GM10266 (cell line): ENCODE measurements around the gene PKD1L1.
A peak's percentile ranks its signal among the peaks of the same experiment; 100 is the strongest.
"Not testable (repeated sequence)": the region's sequence is repeated elsewhere in the genome, so short reads cannot be mapped to it uniquely, and the experiment has no call there.

ENCODE experiments used
- DNase-seq: peaks from one replicate; pipeline ENCODE4 v3.0.0; 2012; ENCODE audit errors: extremely low spot score
- TF ChIP-seq, protein P1 (sequence below): IDR thresholded peaks from 2 replicates; pipeline ENCODE4 v1.5.1; 2012; ENCODE audit warnings: mild to moderate bottlenecking, low read depth; ENCODE audit not compliant: control insufficient read depth, insufficient read depth; ENCODE audit errors: missing control alignments

The PKD1L1 gene, protein sequence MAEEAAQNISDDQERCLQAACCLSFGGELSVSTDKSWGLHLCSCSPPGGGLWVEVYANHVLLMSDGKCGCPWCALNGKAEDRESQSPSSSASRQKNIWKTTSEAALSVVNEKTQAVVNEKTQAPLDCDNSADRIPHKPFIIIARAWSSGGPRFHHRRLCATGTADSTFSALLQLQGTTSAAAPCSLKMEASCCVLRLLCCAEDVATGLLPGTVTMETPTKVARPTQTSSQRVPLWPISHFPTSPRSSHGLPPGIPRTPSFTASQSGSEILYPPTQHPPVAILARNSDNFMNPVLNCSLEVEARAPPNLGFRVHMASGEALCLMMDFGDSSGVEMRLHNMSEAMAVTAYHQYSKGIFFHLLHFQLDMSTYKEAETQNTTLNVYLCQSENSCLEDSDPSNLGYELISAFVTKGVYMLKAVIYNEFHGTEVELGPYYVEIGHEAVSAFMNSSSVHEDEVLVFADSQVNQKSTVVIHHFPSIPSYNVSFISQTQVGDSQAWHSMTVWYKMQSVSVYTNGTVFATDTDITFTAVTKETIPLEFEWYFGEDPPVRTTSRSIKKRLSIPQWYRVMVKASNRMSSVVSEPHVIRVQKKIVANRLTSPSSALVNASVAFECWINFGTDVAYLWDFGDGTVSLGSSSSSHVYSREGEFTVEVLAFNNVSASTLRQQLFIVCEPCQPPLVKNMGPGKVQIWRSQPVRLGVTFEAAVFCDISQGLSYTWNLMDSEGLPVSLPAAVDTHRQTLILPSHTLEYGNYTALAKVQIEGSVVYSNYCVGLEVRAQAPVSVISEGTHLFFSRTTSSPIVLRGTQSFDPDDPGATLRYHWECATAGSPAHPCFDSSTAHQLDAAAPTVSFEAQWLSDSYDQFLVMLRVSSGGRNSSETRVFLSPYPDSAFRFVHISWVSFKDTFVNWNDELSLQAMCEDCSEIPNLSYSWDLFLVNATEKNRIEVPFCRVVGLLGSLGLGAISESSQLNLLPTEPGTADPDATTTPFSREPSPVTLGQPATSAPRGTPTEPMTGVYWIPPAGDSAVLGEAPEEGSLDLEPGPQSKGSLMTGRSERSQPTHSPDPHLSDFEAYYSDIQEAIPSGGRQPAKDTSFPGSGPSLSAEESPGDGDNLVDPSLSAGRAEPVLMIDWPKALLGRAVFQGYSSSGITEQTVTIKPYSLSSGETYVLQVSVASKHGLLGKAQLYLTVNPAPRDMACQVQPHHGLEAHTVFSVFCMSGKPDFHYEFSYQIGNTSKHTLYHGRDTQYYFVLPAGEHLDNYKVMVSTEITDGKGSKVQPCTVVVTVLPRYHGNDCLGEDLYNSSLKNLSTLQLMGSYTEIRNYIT (N-terminal part only)

DNA sequence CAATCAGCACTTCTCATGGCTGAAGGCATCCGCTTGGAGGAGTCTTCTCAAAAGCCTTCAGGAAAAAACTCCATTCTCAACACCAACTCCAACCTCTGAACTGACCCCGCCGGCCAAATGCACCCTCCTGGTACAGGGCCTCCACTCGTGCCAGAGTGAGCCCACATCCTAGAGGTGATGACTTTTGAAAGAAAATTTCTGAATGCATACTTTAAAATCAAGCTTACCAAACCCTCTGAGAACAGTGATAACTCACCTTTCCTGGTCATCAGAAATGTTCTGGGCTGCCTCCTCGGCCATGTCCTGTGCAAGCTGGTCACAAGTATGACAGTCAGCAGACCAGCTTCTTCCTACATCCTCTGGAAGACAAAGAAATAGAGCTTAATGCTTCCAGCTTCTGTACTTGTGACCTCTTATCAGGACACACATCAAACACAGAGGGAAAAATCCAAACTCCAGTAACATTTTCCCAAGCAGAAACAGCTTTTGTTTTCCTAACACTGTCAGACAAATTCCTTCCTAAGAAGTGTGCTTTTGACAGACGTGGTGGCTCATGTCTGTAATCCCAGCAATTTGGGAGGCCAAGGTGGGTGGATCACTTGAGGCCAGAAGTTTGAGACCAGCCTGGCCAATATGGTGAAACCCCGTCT lies at the start of gene PKD1L1:
Gene PKD1L1, minus strand, starts transcription at position 326 of the 650 bp plus-strand sequence. Its CDS starts 26 bp downstream, at position 300.
- DNase-seq = no peak
- TF ChIP-seq, protein P1, sequence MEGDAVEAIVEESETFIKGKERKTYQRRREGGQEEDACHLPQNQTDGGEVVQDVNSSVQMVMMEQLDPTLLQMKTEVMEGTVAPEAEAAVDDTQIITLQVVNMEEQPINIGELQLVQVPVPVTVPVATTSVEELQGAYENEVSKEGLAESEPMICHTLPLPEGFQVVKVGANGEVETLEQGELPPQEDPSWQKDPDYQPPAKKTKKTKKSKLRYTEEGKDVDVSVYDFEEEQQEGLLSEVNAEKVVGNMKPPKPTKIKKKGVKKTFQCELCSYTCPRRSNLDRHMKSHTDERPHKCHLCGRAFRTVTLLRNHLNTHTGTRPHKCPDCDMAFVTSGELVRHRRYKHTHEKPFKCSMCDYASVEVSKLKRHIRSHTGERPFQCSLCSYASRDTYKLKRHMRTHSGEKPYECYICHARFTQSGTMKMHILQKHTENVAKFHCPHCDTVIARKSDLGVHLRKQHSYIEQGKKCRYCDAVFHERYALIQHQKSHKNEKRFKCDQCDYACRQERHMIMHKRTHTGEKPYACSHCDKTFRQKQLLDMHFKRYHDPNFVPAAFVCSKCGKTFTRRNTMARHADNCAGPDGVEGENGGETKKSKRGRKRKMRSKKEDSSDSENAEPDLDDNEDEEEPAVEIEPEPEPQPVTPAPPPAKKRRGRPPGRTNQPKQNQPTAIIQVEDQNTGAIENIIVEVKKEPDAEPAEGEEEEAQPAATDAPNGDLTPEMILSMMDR = no peak

DNA sequence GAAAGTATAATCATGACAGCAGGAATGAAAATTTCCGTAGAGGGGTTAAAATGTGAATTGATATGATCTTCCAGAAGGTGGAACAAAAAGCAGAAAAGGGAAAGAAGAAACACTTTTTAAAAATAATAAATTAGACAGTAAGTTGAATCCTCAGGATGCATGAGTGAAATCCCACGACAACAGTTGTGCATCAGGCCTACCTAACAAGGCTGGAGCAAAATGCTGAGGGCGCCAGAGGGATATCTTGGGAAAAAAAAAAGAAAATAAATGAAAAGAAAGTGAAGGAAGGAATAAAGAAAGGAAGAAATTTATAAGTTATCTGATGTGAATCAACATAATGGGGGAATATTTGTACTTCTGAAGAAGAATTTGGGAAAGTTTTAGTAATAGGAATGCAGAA lies 44.2 kb upstream of the PKD1L1 start:
- no peak for DNase-seq
- TF ChIP-seq, protein P1 = no peak

DNA sequence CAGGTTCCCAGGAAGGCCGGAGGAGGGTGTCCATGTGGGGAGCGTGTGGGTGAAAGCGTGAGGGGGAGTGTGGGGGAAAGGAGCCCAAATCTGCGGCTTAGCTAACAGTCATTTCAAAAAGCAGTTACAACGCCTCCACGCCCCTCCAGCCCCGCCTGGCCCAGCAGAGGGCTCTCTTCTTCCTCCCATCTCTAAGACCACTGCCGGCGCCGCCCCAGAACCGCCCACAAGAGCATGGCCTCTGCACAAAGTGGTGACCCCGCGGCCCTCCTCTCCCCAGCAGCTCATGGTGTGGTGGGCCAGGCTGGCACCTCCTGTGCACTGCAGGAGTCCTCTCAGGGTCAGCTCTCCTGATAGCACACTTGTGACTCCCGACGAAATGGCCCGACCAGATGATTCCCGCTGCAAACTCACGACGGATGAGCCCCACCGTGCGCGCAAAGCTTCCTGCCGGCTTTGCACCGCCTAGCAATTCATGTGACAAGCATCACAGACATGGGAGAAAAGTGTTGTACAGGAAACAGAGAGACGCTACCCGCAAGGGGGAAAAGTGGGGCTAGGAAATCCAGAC lies 43.6 kb upstream of the PKD1L1 start:
- TF ChIP-seq, protein P1 = peak; percentile 82
- peak; percentile 85 for DNase-seq

DNA sequence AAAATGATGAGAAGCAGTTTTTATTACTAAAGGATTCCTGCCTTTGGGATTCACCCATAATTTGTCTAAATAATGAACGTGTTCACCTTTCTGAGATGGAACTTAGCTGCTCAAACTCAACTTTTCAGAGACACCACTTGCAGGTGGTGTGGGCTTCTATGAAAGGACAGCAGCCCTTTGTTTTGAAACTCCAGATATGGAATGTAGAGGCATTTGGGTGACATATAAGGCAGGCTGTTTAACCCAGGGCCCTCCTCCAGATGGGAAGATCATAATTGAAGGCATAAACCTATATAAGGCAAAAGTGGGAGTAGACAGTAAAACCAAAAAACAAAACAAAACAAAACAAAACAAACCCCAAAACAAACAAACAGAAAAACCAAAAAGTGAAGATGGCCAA lies 43.0 kb upstream of the PKD1L1 start:
- DNase-seq = no peak
- TF ChIP-seq, protein P1 = no peak

DNA sequence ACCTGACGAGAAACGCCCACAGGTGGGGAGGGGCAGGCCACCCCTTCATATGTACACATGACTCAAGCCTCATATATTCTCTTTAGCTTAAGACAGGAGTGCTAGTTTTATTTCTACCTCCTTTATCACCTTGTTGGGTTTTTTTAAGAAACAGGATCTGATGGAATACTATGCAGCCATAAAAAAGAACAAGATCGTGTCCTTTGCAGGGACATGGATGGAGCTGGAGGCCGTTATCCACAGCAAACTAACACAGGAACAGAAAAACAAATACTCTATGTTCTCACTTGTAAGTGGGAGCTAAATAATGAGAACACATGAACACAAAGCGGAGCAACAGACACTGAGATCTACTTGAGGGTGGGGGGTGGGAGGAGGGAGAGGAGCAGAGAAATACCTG lies 42.3 kb upstream of the PKD1L1 start:
- DNase-seq = no peak
- TF ChIP-seq, protein P1 = no peak

DNA sequence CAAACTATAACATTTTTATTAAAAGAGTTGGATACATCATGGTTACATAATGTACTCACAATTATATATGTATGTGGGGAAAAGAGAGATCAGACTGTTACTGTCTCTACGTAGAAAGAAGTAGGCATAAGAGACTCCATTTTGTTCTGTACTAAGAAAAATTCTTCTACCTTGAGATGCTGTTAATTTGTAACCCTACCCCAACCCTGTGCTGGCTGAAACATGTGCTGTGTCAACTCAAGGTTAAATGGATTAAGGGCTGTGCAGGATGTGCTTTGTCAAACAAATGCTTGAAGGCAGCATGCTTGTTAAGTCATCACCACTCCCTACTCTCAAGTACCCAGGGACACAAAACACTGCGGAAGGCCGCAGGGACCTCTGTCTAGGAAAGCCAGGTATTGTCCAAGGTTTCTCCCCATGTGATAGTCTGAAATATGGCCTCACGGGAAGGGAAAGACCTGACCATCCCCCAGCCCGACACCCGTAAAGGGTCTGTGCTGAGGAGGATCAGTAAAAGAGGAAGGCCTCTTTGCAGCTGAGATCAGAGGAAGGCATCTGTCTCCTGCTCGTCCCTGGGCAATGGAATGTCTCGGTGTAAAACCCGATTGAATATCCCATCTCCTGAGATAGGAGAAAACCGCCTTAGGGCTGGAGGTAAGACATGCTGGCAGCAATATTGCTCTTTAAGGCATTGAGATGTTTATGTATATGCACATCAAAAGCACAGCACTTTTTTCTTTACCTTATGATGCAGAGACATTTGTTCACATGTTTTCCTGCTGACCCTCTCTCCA lies 41.5 kb upstream of the PKD1L1 start:
- DNase-seq = not testable (repeated sequence)
